Measurements from ENCODE around the gene CLECL1.

DNA sequence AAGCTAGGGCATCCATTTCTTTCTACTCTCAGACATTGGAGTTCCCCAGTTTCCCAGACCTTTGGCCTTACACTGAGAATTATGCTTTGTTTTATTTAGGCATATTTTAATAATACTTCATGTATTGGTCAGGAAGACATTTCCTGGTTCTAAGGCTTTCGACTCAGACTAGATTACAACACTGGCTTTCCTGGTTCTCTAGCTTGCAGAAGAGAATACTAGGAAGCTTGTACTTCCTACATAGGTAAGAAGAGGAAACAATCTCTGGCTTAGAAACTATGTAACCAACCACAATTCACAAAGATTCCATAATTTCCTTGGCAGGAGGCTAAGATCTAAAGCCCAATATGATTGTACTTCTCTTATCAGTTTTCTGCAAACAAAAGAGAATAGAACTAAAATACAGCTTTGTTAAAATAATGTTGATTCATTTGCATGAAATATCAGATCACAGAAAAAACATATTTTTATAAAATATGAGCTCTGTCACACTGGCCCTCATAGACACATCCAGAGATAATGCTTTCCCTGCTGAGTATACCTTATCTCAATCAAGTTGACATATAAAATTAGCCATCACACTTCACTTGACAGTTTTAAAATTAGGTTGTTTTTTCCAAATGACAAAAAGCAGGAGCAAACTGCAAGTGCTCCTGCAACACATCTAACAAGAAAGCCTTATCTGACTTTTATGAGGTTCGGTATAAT lies 32.8 kb downstream of the CLECL1 start:
- no peak for TF ChIP-seq EGR1 (IDR thresholded peaks at IDR 0.05; ENCODE audit: borderline replicate concordance, low read depth, low read length)
- no peak for TF ChIP-seq CTCF (IDR thresholded peaks at IDR 0.05; ENCODE audit: control extremely low read depth in 1 of 3, insufficient read depth in 1 of 3, low read depth in 1 of 3, low read length in 3 of 3)
- TF ChIP-seq BRCA1 (IDR thresholded peaks at IDR 0.05; ENCODE audit: low read depth, low read length), result no peak
- no peak for TF ChIP-seq TBP (IDR thresholded peaks at IDR 0.05; ENCODE audit: low read depth, low read length)
- no peak for TF ChIP-seq CHD1 (IDR thresholded peaks at IDR 0.05; ENCODE audit: low read depth, low read length)
- no peak for TF ChIP-seq SP1 (IDR thresholded peaks at IDR 0.05; ENCODE audit: low read depth, low read length)
- TF ChIP-seq PHF8 (conservative IDR thresholded peaks at IDR 0.05; ENCODE audit: low read depth, low read length), result no peak
- TF ChIP-seq ASH2L (IDR thresholded peaks at IDR 0.05; ENCODE audit: low read length), result no peak
- no peak for TF ChIP-seq SP2 (IDR thresholded peaks at IDR 0.05; ENCODE audit: low read length)
- TF ChIP-seq ZNF274 (IDR thresholded peaks at IDR 0.05; ENCODE audit: borderline replicate concordance, extremely low read depth, low read length), result no peak
